Activated T-cell treated with anti-CD3 and anti-CD28 coated beads, Interleukin-2, amount 50 U/mL, for 4 hours (primary cell): Measurements from ENCODE around the gene KLF7. TPM values are rescaled to one million over a fixed set of nuclear protein-coding genes. Genes with fewer than 3 reads are reported as not detected.

Experiments
- ATAC-seq, 2 donors: fragments of 200-7000 bp; cut with Tn5 transposase; one replicate each; pipeline ENCODE4 v1.10.0; 2021
- DNase-seq: peaks from one replicate; pipeline ENCODE4 v3.0.0-alpha.2; 2020
- H3K27me3 Mint-ChIP-seq: one replicate; pipeline ENCODE4 v1.8.0; 2021; ENCODE audit warnings: low read depth, mixed read lengths
- H3K36me3 Mint-ChIP-seq: one replicate; pipeline ENCODE4 v1.8.0; 2022; ENCODE audit warnings: mixed read lengths; ENCODE audit not compliant: insufficient read depth
- H3K4me1 Mint-ChIP-seq: one replicate; pipeline ENCODE4 v1.8.0; 2021; ENCODE audit warnings: low read depth, mixed read lengths
- H3K4me3 Mint-ChIP-seq: one replicate; pipeline ENCODE4 v1.8.0; 2021; ENCODE audit warnings: mild to moderate bottlenecking, moderate library complexity, mixed read lengths
- H3K9me3 Mint-ChIP-seq: one replicate; pipeline ENCODE4 v1.8.0; 2021; ENCODE audit warnings: mixed read lengths
- total RNA-seq, 3 donors: library from RNA; stranded (reverse); gene quantifications; one replicate each; pipeline ENCODE4 v1.2.1, GENCODE V29; 2021

The KLF7 gene
- total RNA-seq, 3 donors from 2014 or later, result 5.9 to 14.3 (median 13.4) TPM

- peaks cover 25% of the 10 kb centered on the region for H3K36me3 Mint-ChIP-seq
- no peak overlapping the region for H3K4me3 Mint-ChIP-seq
- ATAC-seq (no peak), DNase-seq (no peak)
- no peaks in the 10 kb centered on the region for H3K9me3 Mint-ChIP-seq
- H3K4me1 Mint-ChIP-seq, result peaks cover 75% of the 10 kb centered on the region
- no peaks in the 10 kb centered on the region for H3K27me3 Mint-ChIP-seq
Measured at GRCh38 chr2:207133458-207133819, 32.3 kb downstream of the KLF7 start.

- peaks cover 69% of the 10 kb centered on the region for H3K4me1 Mint-ChIP-seq
- H3K9me3 Mint-ChIP-seq, result no peaks in the 10 kb centered on the region
- peaks cover 25% of the 10 kb centered on the region for H3K36me3 Mint-ChIP-seq
- no peak overlapping the region for H3K4me3 Mint-ChIP-seq
- H3K27me3 Mint-ChIP-seq, result no peaks in the 10 kb centered on the region
- ATAC-seq (no peak), DNase-seq (no peak)
Measured at GRCh38 chr2:207132019-207132418, 33.7 kb downstream of the KLF7 start.

DNA sequence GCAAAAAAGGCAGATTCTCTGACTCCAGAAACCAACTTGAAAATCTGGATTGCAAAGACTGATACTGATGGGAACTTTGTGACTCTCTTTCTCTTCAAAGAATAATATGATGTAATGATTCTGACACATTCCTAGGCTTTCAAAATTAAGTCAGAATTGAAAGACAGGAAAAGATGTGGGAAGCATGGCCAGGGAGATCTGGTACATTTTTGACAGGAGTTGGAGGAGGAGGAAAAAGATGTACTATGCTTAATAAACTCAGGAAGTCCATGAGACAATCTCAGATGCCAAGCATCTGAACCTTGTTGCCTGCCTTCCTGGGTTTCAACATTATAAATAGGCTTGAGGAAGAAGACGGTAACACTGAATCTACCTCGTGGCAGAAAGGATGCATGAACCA, 34.2 kb downstream of the KLF7 start:
- Mint-ChIP-seq H3K4me1 (peaks cover 70% of the 10 kb centered on the region), H3K9me3 (no peaks in the 10 kb centered on the region), H3K36me3 (peaks cover 26% of the 10 kb centered on the region), H3K4me3 (no peak overlapping the region), H3K27me3 (no peaks in the 10 kb centered on the region)
- ATAC-seq (no peak), DNase-seq (no peak)

- H3K4me1 Mint-ChIP-seq, result peaks cover 70% of the 10 kb centered on the region
- DNase-seq, result no peak
- H3K36me3 Mint-ChIP-seq, result peaks cover 22% of the 10 kb centered on the region
- no peak for ATAC-seq
- no peaks in the 10 kb centered on the region for H3K27me3 Mint-ChIP-seq
- H3K9me3 Mint-ChIP-seq, result no peaks in the 10 kb centered on the region
- no peak overlapping the region for H3K4me3 Mint-ChIP-seq
Measured at GRCh38 chr2:207130958-207131521, 34.7 kb downstream of the KLF7 start.

DNA sequence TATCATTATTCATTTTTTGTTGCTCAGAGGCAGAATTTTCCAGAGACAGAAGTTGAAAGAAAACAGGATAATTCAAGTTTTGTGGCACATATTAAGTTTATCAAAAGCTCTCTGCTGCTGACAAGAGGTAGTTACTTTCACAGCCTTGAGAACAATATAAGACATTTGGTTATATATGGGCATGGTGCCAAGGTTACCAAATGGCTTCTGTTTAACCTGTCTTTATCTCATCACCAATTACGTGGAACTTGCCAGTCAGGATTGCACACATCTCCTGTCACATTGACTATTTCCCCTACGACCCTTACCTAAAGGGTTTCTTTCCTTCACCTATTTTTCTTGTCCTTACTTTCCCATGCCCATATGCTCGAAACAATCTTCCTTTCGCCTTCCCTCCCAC, 35.9 kb downstream of the KLF7 start:
- no peaks in the 10 kb centered on the region for H3K27me3 Mint-ChIP-seq
- H3K4me1 Mint-ChIP-seq, result peaks cover 68% of the 10 kb centered on the region
- H3K9me3 Mint-ChIP-seq, result no peaks in the 10 kb centered on the region
- H3K4me3 Mint-ChIP-seq, result no peak overlapping the region
- ATAC-seq, result no peak
- DNase-seq, result no peak
- peaks cover 22% of the 10 kb centered on the region for H3K36me3 Mint-ChIP-seq

DNA sequence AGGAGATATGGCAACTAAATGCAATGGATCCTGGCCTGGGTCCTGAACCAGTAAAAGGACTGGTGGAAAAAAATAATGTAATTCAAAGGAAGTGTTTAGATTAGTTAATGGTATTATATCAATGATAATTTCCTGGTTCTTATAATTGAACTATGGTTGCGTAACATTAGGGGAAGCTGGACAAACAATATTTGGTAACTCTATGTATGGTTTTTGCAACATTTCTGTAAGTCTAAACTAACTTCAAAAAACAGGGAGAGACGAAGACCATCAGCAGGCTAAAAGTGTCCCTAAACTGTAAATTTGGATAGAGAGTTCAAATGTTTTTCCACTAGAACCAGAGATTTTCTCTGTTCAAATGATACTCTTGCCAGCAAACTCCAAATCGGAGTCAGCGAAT, 36.9 kb downstream of the KLF7 start:
- ATAC-seq, result no peak
- Mint-ChIP-seq H3K4me1 (peaks cover 69% of the 10 kb centered on the region), H3K27me3 (no peaks in the 10 kb centered on the region), H3K36me3 (peaks cover 27% of the 10 kb centered on the region), H3K4me3 (no peak overlapping the region), H3K9me3 (no peaks in the 10 kb centered on the region)
- DNase-seq, result no peak

- ATAC-seq, result no peak
- Mint-ChIP-seq H3K9me3 (no peaks in the 10 kb centered on the region), H3K36me3 (peaks cover 22% of the 10 kb centered on the region), H3K27me3 (no peaks in the 10 kb centered on the region), H3K4me3 (no peak overlapping the region), H3K4me1 (peaks cover 72% of the 10 kb centered on the region)
- no peak for DNase-seq
Measured at GRCh38 chr2:207126724-207127308, 38.9 kb downstream of the KLF7 start.

DNA sequence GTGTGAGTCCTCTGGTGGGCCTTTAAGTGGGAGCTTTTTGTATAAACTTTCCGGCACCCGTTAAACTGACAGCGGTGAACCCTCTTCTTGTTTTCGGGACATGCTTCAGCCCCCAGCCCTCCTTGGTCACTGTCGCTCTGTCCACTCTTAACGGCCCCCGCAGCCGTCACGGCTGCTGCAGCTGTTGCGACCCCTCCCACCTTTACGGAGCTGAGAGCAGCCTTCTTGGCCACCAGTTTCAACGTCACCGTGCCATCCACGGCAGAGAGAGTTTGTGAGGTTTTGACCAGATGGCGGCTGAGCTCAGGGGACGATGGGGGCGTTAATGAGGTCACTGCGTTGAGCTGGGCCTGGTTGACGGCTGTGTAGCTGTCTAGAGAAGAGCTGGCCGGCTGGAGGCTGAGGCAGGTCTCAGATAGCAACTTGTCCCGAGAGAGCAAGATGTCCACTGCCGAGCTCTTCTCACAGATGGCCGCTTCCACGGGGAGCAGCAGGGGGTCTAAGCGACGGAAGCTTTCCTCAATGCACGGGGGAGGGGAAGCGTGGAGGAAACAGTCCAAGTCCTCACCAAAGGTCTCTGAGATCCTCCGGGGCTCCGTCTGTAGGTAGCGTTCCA, 41.9 kb downstream of the KLF7 start:
- DNase-seq (no peak), ATAC-seq (no peak)
- peaks cover 26% of the 10 kb centered on the region for H3K36me3 Mint-ChIP-seq
- H3K9me3 Mint-ChIP-seq, result no peaks in the 10 kb centered on the region
- H3K4me3 Mint-ChIP-seq, result no peak overlapping the region
- peaks cover 65% of the 10 kb centered on the region for H3K4me1 Mint-ChIP-seq
- H3K27me3 Mint-ChIP-seq, result no peaks in the 10 kb centered on the region

GRCh38 chr2:207123335-207123744, 42.4 kb downstream of the KLF7 start:
- Mint-ChIP-seq H3K9me3 (no peaks in the 10 kb centered on the region), H3K27me3 (no peaks in the 10 kb centered on the region), H3K36me3 (peaks cover 23% of the 10 kb centered on the region), H3K4me3 (peak overlapping the region; percentile 47), H3K4me1 (peaks cover 61% of the 10 kb centered on the region)
- peak; percentile 99 for ATAC-seq
- peak; percentile 46 for DNase-seq

DNA sequence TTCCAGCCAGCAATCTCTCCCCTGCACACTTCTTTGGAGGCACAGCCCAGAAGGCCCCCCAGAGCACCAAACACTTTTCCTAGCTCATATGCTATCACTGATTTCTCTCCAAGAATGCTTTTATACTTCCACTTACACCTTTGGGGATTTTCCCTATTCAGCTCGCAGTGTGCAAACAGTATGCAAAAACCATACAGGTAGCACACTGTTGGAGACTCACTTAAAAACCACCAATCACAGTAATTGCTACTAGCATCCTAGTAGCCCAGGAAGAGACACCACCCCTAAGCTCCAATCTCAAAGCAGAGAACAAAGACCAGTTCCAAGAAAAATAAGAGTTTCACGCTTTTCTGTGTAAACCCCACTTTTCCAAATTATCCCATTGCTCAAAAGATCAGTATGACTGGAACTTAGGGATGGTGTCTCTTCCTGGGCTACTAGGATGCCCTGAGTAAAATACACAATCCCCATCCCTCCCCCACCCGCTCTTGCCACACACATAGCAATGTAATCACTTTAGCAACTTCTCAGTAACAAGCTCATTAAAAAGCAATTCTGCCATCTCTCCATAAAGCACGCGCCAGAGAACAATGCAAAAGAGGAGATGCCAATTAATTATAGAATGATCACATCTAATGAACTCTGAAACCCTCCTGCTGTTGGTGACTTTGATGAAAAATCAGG, 43.0 kb downstream of the KLF7 start:
- H3K36me3 Mint-ChIP-seq, result peaks cover 23% of the 10 kb centered on the region
- H3K27me3 Mint-ChIP-seq, result no peaks in the 10 kb centered on the region
- no peak for ATAC-seq
- no peak for DNase-seq
- H3K4me3 Mint-ChIP-seq, result peak overlapping the region; percentile 47
- H3K4me1 Mint-ChIP-seq, result peaks cover 61% of the 10 kb centered on the region
- H3K9me3 Mint-ChIP-seq, result no peaks in the 10 kb centered on the region

DNA sequence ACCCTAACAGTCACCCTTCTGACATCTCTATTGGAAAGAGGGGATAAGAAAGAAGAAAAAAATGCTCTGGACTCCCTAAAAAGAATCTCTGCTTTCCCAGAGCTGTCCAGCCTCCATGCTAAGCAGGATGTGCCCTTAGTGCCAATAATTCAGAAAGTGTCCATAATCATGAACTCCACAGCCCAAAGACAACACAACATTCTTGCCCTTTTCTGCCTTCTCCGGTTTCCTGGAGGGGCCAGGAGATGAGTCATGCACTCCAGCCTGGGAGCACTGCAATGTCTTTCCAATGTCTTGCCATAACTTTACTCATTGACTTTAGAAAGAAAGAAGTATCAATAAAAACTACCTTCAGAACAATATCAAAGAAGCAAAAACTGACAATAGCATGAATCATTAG, 44.0 kb downstream of the KLF7 start:
- H3K36me3 Mint-ChIP-seq, result peaks cover 21% of the 10 kb centered on the region
- DNase-seq (no peak), ATAC-seq (no peak)
- no peak overlapping the region for H3K4me3 Mint-ChIP-seq
- H3K27me3 Mint-ChIP-seq, result no peaks in the 10 kb centered on the region
- peaks cover 56% of the 10 kb centered on the region for H3K4me1 Mint-ChIP-seq
- no peaks in the 10 kb centered on the region for H3K9me3 Mint-ChIP-seq

GRCh38 chr2:207119048-207119447, 46.7 kb downstream of the KLF7 start:
- Mint-ChIP-seq H3K27me3 (no peaks in the 10 kb centered on the region), H3K4me1 (peaks cover 35% of the 10 kb centered on the region), H3K4me3 (no peak overlapping the region)

GRCh38 chr2:207117668-207118067, 48.1 kb downstream of the KLF7 start:
- H3K9me3 Mint-ChIP-seq, result no peaks in the 10 kb centered on the region
- DNase-seq (no peak), ATAC-seq (no peak)
- peaks cover 23% of the 10 kb centered on the region for H3K4me1 Mint-ChIP-seq
- H3K36me3 Mint-ChIP-seq, result peaks cover 11% of the 10 kb centered on the region
- H3K27me3 Mint-ChIP-seq, result no peaks in the 10 kb centered on the region
- no peak overlapping the region for H3K4me3 Mint-ChIP-seq

More at GRCh38 chr2:207119048-207119447, 46.7 kb downstream of the KLF7 start:
- no peaks in the 10 kb centered on the region for H3K9me3 Mint-ChIP-seq
- DNase-seq, result no peak
- ATAC-seq, result no peak
- peaks cover 16% of the 10 kb centered on the region for H3K36me3 Mint-ChIP-seq

DNA sequence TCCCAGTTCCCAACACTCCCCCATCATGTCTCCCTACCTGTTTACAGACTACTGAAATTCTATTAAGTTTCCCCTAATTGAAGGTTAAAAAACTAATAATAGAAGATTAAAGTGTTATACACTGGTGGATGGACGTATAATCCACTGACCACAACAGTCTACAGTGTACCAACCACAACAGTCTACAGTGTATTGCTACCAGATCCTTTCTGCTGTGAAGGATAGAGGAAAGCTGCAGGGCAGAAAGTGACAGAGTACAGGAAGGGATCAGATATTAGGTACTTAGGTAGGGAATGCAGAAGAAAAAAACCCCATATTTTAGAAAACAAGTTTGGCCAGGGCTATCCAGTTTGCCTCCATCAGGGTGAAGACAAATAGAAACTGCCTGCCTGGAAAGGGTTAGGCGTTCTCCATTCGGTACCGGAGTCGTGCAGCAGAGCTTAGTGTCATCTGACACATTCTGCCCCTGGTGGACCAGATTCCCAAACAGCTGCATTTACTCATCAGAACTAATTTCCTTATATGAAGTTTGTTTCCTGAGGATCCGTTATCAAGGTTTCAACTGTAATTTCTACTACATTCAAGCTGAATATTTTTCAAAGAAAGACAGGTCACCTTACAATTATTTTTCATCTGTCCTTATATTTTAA, 49.9 kb downstream of the KLF7 start:
- no peak overlapping the region for H3K4me3 Mint-ChIP-seq
- no peak for ATAC-seq
- H3K4me1 Mint-ChIP-seq, result peaks cover 18% of the 10 kb centered on the region
- no peaks in the 10 kb centered on the region for H3K27me3 Mint-ChIP-seq
- no peak for DNase-seq
- peaks cover 2% of the 10 kb centered on the region for H3K36me3 Mint-ChIP-seq
- no peaks in the 10 kb centered on the region for H3K9me3 Mint-ChIP-seq
